ENCODE results near the gene AKAP13.

DNA sequence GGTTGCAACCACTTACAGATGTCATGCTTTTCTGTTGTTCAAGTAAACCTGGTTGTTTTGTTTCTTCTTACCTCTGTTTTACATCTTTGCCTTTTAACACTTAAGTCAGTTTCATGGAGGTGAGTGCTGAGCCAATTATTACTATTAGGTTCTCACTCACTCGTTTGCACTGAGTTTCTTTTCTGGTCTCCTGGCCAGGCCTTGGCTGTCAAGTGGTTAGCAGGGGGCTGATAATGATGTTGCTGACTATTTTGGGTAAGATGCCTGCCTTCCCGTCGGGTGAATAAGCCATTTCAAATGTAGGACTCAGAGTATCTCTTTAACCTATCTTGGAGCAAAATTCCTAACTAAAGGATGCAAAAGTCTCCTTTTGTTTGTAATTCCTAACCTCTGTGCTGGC lies 335.9 kb downstream of the AKAP13 start:
- TF ChIP-seq EZH2phosphoT487 (IDR thresholded peaks at IDR 0.05; ENCODE audit: low read depth) = no peak
- TF ChIP-seq, protein P1, sequence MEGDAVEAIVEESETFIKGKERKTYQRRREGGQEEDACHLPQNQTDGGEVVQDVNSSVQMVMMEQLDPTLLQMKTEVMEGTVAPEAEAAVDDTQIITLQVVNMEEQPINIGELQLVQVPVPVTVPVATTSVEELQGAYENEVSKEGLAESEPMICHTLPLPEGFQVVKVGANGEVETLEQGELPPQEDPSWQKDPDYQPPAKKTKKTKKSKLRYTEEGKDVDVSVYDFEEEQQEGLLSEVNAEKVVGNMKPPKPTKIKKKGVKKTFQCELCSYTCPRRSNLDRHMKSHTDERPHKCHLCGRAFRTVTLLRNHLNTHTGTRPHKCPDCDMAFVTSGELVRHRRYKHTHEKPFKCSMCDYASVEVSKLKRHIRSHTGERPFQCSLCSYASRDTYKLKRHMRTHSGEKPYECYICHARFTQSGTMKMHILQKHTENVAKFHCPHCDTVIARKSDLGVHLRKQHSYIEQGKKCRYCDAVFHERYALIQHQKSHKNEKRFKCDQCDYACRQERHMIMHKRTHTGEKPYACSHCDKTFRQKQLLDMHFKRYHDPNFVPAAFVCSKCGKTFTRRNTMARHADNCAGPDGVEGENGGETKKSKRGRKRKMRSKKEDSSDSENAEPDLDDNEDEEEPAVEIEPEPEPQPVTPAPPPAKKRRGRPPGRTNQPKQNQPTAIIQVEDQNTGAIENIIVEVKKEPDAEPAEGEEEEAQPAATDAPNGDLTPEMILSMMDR (IDR thresholded peaks at IDR 0.05; ENCODE audit: low read depth, low read length) = no peak

Measured in OCI-LY3 (cell line).